NT2/D1 (cell line): Measurements from ENCODE around the gene NTN4.

Experiments used
- DNase-seq: peaks from one replicate; pipeline ENCODE4 v3.0.0-alpha.2; 2011; ENCODE audit warnings: low read depth, low spot score
- H3K27me3 ChIP-seq: 2 replicates; pipeline ENCODE4 v1.6.0; 2011; ENCODE audit warnings: mild to moderate bottlenecking; ENCODE audit not compliant: insufficient read length, insufficient read depth
- H3K36me3 ChIP-seq: 2 replicates; pipeline ENCODE4 v1.6.1; 2011; ENCODE audit warnings: mild to moderate bottlenecking, low read length, mixed read lengths; ENCODE audit not compliant: insufficient read depth, insufficient read length
- H3K4me1 ChIP-seq: 2 replicates; pipeline ENCODE4 v1.5.1; 2011; ENCODE audit not compliant: insufficient read depth, insufficient read length
- H3K4me3 ChIP-seq: 2 replicates; pipeline ENCODE4 v1.5.1; 2011; ENCODE audit warnings: low read depth; ENCODE audit not compliant: insufficient read length
- H3K9ac ChIP-seq: 2 replicates; pipeline ENCODE4 v1.6.0; 2011; ENCODE audit warnings: low read depth; ENCODE audit not compliant: insufficient read length
- H3K9me3 ChIP-seq: 2 replicates; pipeline ENCODE4 v1.5.1; 2011; ENCODE audit warnings: mild to moderate bottlenecking, low read length; ENCODE audit not compliant: insufficient read depth
- SUZ12 ChIP-seq: IDR thresholded peaks from 2 replicates; pipeline ENCODE4 v1.6.1; 2011; ENCODE audit not compliant: insufficient read length, insufficient read depth; ENCODE audit errors: extremely low read depth
- YY1 ChIP-seq: IDR thresholded peaks from 2 replicates; pipeline ENCODE4 v1.6.1; 2011; ENCODE audit not compliant: insufficient read length, insufficient read depth
- ZNF274 ChIP-seq: IDR thresholded peaks from 2 replicates; pipeline ENCODE4 v1.6.1; 2011; ENCODE audit warnings: mild to moderate bottlenecking, low read depth, low read length

Gene NTN4

DNA sequence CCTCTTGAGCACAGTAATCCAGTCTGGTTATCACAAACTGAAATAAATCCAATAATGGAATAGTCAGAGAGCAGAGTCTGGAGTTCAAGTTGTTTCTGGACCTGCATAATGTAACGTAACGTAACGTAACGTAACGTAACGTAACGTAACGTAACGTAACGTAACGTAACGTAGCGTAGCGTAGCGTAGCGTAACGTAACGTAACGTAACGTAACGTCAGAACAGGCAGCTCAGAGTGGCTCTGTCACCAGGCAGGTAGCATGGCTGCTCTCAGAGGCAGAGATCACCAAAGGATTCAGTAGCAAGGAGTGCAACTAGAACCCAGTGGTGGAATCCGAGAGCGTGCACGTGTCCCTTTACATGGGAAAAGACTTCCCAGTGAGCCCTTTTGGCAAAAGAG lies 153.6 kb downstream of the NTN4 start:
- DNase-seq, result no peak
- no peak overlapping the region for H3K9ac ChIP-seq

DNA sequence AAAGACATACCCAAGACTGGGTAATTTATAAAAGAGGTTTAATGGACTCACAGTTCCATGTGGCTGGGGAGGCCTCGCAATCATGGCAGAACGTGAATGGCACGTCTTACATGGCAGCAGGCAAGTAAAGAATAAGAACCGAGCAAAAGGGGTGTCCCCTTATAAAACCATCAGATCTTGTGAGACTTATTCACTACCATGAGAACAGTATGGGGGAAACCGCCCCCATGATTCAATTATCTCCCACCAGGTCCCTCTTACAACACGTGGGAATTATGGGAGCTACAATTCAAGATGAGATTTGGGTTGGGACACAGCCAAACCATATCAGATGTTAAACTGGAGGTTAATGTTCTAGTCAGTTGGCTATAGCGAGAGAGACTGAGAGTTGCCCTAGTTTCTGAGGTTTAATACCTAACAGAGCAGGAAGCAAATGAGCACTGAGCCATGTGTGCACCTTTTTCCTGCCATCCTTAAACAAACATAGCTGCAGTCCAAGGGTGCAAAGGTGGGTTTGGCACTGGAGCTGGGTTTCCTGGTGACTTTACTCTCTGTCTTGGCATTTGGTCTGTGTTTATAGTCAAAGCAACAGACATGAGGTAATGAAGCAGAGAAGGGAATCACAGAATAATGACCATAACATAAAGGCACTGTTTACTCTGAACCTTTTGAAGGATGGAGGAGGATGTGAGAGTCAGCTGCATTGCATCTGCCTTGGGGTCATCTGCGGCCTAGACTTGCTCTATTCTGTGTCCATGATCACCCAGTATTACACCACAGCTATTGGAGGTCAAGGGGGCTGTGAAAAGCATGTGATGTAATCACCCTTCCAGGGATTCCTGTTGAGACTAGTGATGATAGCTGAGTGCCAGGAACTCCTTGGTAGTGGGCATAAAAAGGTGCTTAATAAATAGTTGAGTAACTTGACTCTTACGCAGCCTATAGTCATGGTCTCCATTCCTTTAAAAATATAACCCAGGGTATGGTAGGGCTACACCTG lies 155.6 kb downstream of the NTN4 start:
- Histone ChIP-seq H3K27me3 (no peaks in the 10 kb centered on the region), H3K4me1 (no peaks in the 10 kb centered on the region), H3K36me3 (no peaks in the 10 kb centered on the region), H3K9ac (no peak overlapping the region), H3K4me3 (no peak overlapping the region), H3K9me3 (no peaks in the 10 kb centered on the region)
- TF ChIP-seq ZNF274, result no peak
- TF ChIP-seq YY1, result no peak
- no peak for TF ChIP-seq SUZ12
- DNase-seq, result no peak

More for the DNA sequence above, 153.6 kb downstream of the NTN4 start:
- no peak for TF ChIP-seq ZNF274
- TF ChIP-seq YY1, result no peak
- no peak for TF ChIP-seq SUZ12
- Histone ChIP-seq H3K4me1 (no peaks in the 10 kb centered on the region), H3K9me3 (no peaks in the 10 kb centered on the region), H3K4me3 (no peak overlapping the region), H3K36me3 (no peaks in the 10 kb centered on the region), H3K27me3 (no peaks in the 10 kb centered on the region)

DNA sequence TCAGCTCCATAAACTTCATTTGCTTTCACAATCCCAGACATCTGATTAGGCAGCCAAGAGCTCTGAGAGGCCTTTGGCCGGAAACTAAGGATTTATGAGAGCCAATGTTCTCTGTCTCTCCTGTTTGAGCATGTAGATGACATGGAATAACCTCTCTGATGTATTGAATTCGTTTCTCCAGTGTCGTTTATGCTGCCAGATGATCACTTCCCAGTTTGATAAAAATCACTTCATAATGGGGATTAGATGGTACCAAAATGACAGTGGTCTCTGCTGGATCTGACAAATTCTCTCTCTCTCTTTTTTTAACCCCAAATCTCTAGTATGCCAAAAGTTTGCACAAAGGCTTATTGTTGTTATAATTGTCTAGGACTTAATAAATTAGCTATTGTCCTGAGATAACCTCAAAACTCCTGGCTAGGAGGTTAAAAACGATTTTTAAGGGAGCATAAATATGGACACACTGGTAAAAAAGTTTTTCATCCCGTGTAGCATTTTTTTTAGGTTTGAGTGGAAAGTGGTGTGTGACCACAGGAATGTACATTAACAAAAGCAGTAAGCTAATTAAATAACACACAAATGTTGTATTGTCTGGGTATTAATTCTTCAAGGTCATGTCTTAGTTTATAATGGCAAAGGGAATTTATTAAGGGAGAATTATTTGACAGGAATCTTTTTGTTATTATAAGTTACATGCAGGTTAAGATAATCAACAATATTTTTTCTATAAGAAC lies 156.7 kb downstream of the NTN4 start:
- H3K36me3 ChIP-seq, result no peaks in the 10 kb centered on the region
- H3K4me3 ChIP-seq, result no peak overlapping the region
- H3K9me3 ChIP-seq, result no peaks in the 10 kb centered on the region
- TF ChIP-seq ZNF274 (no peak), SUZ12 (no peak), YY1 (no peak)
- no peak for DNase-seq
- no peaks in the 10 kb centered on the region for H3K27me3 ChIP-seq
- no peak overlapping the region for H3K9ac ChIP-seq
- H3K4me1 ChIP-seq, result no peaks in the 10 kb centered on the region

GRCh38 chr12:95633049-95633731 lies 157.4 kb downstream of the NTN4 start:
- DNase-seq, result no peak
- no peaks in the 10 kb centered on the region for H3K4me1 ChIP-seq
- H3K9ac ChIP-seq, result no peak overlapping the region
- no peak overlapping the region for H3K4me3 ChIP-seq
- H3K36me3 ChIP-seq, result no peaks in the 10 kb centered on the region
- no peaks in the 10 kb centered on the region for H3K27me3 ChIP-seq
- no peaks in the 10 kb centered on the region for H3K9me3 ChIP-seq
- TF ChIP-seq ZNF274 (no peak), SUZ12 (no peak), YY1 (no peak)

- TF ChIP-seq YY1, result no peak
- TF ChIP-seq SUZ12, result no peak
- TF ChIP-seq ZNF274, result no peak
Measured at GRCh38 chr12:95630496-95630895, 160.1 kb downstream of the NTN4 start.

DNA sequence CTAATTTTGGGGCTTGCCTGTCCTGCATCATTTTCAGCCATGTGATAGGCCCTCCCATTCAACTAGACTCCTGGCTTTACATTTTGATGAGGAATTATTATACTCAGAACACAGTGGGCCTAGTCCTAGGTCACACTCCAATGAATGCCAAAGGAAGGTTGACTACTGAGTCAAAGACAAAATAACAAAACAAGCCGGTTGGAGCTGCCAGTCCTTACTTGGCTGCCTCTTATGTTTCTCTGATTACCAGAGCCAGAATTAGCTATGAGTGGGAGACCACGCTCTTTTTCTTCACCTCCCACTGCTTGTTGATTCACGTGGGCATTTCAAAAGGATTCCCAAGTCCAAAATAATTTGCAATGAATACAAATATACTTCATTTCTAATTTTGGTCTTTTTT lies 161.2 kb downstream of the NTN4 start:
- no peaks in the 10 kb centered on the region for H3K9me3 ChIP-seq
- no peaks in the 10 kb centered on the region for H3K36me3 ChIP-seq
- no peak overlapping the region for H3K9ac ChIP-seq
- H3K4me1 ChIP-seq, result no peaks in the 10 kb centered on the region
- TF ChIP-seq SUZ12, result no peak
- H3K4me3 ChIP-seq, result no peak overlapping the region
- H3K27me3 ChIP-seq, result no peaks in the 10 kb centered on the region
- no peak for DNase-seq

More at GRCh38 chr12:95630496-95630895, 160.1 kb downstream of the NTN4 start:
- Histone ChIP-seq H3K9me3 (no peaks in the 10 kb centered on the region), H3K4me3 (no peak overlapping the region), H3K4me1 (no peaks in the 10 kb centered on the region), H3K9ac (no peak overlapping the region), H3K27me3 (no peaks in the 10 kb centered on the region), H3K36me3 (no peaks in the 10 kb centered on the region)
- no peak for DNase-seq
